NCI-H510A treated with DMSO at 0.1 percent for 48 hours (cell line): ENCODE measurements around the gene GABRD.

Experiments
- DNase-seq: peaks from one replicate; lab custom pipeline; 2025; lab: John Stamatoyannopoulos, UW

GABRD gene

GRCh38 chr1:1985375-1986050, 33.6 kb upstream of the GABRD start:
- no peak for DNase-seq

- no peak for DNase-seq
Observed at GRCh38 chr1:1986451-1987141, 32.5 kb upstream of the GABRD start.

- no peak for DNase-seq
Observed at GRCh38 chr1:1987142-1987510, 32.0 kb upstream of the GABRD start.

- no peak for DNase-seq
Observed at GRCh38 chr1:1988061-1988945, 30.8 kb upstream of the GABRD start.

- no peak for DNase-seq
Observed at GRCh38 chr1:1989102-1989542, 30.0 kb upstream of the GABRD start.

- DNase-seq = no peak
Observed at GRCh38 chr1:1989789-1990188, 29.4 kb upstream of the GABRD start.

DNA sequence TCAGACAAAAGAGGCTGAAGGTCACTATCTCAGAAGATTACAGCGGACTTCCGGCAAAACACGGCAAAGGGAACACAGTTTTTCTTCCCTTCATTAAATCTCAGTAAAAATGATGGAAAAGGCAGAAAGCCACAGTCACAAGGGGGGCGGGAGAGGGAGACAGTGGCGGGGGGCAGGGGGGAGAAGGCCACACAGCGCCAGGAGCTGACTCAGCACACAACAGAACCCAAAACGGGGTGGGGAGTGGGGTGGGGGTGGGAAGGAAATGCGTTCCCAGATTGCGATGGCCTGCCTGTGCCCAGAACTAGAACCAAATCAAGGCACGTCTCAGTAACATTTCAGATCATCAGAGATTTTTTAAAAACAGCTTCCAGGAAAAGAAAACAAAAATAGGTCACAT, 28.9 kb upstream of the GABRD start:
- DNase-seq = no peak

- no peak for DNase-seq
Observed at GRCh38 chr1:1994536-1994935, 24.6 kb upstream of the GABRD start.

GRCh38 chr1:1996207-1996651, 22.9 kb upstream of the GABRD start:
- no peak for DNase-seq

GRCh38 chr1:1997576-1997975, 21.6 kb upstream of the GABRD start:
- DNase-seq = no peak

DNA sequence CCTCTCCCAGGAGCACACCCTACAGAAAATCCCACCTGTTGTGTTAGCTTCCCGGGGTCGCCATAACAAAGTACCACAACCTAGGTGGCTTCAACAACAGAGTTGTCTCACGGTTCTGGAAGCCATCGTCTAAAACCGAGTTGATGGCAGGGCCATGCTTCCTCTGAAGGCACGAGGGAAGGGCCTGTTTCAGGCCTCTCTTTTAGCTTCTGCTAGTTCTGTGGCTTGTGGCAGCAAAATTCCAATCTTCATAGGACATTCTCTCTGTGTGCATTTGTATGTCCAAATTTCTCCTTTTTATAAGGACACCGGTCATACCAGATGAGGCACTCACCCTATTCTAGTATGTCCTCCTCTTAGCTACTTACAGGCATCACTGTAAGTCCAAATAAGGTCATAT, 18.7 kb upstream of the GABRD start:
- DNase-seq = no peak

GRCh38 chr1:2000850-2001249, 18.3 kb upstream of the GABRD start:
- no peak for DNase-seq

DNA sequence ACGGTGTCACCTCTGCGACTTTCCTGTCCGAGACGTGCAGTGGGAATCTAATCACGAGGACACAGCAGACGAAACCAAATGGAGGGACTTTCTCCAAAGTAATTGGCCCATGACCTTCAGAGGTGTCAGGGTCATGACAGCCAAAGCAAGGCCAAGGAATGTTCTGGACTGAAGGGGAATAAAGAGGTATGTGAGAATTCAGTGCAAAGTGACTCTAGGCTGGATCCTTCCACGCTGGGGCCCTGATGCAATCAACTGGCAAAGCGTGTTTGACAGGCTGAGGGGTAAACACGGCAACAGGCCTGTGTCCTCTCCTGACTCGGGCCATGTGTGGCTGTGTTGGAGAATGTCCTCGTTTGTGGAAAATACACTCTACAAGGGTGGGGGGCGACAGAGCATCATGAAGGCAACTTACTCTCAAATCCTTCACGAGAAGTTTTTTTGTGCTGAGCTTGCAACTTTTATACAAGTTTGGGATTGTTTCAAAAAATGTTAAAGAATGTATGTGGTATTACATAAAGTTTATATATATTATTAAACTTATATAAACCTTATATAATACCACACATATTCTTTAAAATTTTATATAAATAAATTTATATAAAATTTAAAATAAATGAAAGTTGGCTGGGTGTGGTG, 17.3 kb upstream of the GABRD start:
- DNase-seq = no peak

- DNase-seq = no peak
Observed at GRCh38 chr1:2003541-2004131, 15.5 kb upstream of the GABRD start, which contains the start of gene CFAP74. TSS of gene CFAP74 (minus strand) at chr1:2003786. CDS start at chr1:1990956, 12,830 bp downstream.

DNA sequence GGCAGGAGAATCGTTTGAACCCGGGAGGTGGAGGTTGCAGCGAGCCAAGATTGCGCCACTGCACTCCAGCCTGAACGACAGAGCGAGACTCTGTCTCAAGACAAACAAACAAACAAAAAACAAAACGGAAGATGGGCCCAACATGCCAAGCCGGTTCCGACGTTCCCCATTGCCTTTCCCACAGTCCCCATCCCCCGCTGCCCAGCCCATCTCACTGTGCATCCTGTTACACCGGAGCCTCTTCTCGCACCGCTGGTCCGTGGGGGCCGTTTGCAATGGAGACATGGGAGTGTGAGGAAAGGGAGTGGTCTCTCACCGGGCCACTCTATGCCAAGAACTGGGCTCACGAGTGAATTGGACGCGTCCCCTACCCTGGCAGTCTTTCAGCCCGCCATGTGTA, 14.3 kb upstream of the GABRD start:
- no peak for DNase-seq

GRCh38 chr1:2009101-2010053, 9.8 kb upstream of the GABRD start:
- no peak for DNase-seq

- no peak for DNase-seq
Observed at GRCh38 chr1:2014181-2014580, 5.0 kb upstream of the GABRD start.

- DNase-seq = no peak
Observed at GRCh38 chr1:2014741-2015735, 4.1 kb upstream of the GABRD start.

DNA sequence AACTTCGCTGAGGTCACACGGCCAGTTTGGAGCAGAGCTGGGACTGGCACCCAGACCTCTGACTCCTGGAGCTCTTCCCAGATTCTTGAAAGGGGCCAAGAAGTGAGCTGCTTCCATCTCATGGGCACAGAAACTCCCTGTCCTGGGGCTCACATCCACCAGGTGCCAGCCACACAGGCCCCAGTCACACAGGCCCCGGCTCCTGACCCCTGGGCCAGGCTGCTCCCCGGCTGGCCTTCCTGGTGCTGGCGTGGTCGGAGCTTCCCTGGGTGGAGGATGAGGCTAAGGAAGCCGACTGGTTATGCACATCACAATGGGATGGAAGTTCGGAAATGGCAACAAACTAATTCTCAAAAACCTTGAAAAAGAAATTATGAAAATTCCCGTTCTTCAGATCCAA, 3.0 kb upstream of the GABRD start:
- DNase-seq = no peak
